Lower leg skin (tissue), 4 donors: ENCODE results near the gene SYNE2. TPM values are rescaled to one million over a fixed set of nuclear protein-coding genes. Genes with fewer than 3 reads are reported as not detected.

Source experiments
- DNase-seq, 2 donors: peaks; one replicate each; pipeline ENCODE4 v3.0.0-alpha.2; 2019; ENCODE audit warnings: low spot score in 2 of 2
- H3K4me3 ChIP-seq: fragments of 200-600 bp; sonication (generic); 2 replicates; pipeline ENCODE4 v1.5.1; 2017; ENCODE audit warnings: mild to moderate bottlenecking, low read depth; ENCODE audit not compliant: poor library complexity, severe bottlenecking
- CTCF ChIP-seq, 3 donors: fragments of 450-650 bp; IDR thresholded peaks; one replicate each; pipeline ENCODE4 v1.5.1; 2016; ENCODE audit warnings: antibody characterized with exemption in 3 of 3, mild to moderate bottlenecking in 3 of 3, moderate library complexity in 2 of 3
- POLR2A ChIP-seq, 2 donors: fragments of 450-650 bp; IDR thresholded peaks; one replicate each; pipeline ENCODE4 v1.6.1; 2016 to 2017; ENCODE audit warnings: antibody characterized with exemption in 2 of 2, mild to moderate bottlenecking in 1 of 2, moderate library complexity in 1 of 2
- WGBS, 2 donors: methylation state at CpG; one replicate each; pipeline ENCODE4 v1.1.5; 2018; 5-methylcytosine and 5-hydroxymethylcytosine counted together
- intact Hi-C: fragments of 100-400 bp; cut with DNase I; formaldehyde crosslinking; loops from one replicate; pipeline ENCODE4 v1.15.0; 2023; ENCODE audit warnings: low total_unique reads
- total RNA-seq, 4 donors: library from RNA; depleted of rRNA; stranded (reverse); fragments of >200 nt; gene quantifications; one replicate each; pipeline ENCODE4 v1.1.0, GENCODE V29; 2016

The SYNE2 gene
- total RNA-seq, 4 donors from 2014 or later, result 200 to 479 (median 232) TPM

GRCh38 chr14:64075613-64076005 is 222.8 kb downstream of the SYNE2 start:
- no peak overlapping the region for H3K4me3 ChIP-seq
- DNase-seq, result no peak
- intact Hi-C loops, result no loop called here
- 84 to 90% methylated on average over 1 of the region's 1 CpG for whole genome bisulfite sequencing, 2 donors
- no peak for TF ChIP-seq CTCF (IDR thresholded peaks at IDR 0.05)
- no peak for TF ChIP-seq POLR2A (IDR thresholded peaks at IDR 0.05)

DNA sequence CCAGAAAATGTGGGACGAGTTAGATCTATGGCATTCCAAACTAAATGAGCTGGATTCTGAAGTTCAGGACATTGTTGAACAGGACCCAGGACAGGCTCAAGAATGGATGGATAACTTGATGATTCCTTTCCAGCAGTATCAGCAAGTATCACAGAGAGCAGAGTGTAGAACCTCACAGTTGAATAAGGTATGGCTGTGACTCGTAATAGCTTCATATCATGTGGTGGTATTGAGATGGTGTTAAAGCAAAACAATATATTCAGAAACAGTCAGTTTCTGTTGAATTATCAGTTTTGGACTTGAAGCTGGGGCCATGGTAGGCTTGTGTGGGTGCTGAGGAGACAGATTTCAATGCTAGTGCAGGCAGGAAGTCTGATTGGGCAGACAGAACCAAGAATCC is 227.6 kb downstream of the SYNE2 start:
- 92 to 94% methylated on average over 2 of the region's 2 CpGs for WGBS, 2 donors
- TF ChIP-seq CTCF (IDR thresholded peaks at IDR 0.05), result no peak
- TF ChIP-seq POLR2A (IDR thresholded peaks at IDR 0.05), result no peak
- DNase-seq, result no peak
- intact Hi-C loops, result no loop called here
- H3K4me3 ChIP-seq, result no peak overlapping the region

GRCh38 chr14:64081174-64081746 is 228.5 kb downstream of the SYNE2 start:
- intact Hi-C loops, result no loop called here
- H3K4me3 ChIP-seq, result no peak overlapping the region
- 93 to 95% methylated on average over 3 of the region's 3 CpGs for WGBS, 2 donors
- no peak for TF ChIP-seq POLR2A (IDR thresholded peaks at IDR 0.05)
- TF ChIP-seq CTCF (IDR thresholded peaks at IDR 0.05), result no peak
- no peak for DNase-seq

- TF ChIP-seq POLR2A (IDR thresholded peaks at IDR 0.05) (no peak), CTCF (IDR thresholded peaks at IDR 0.05) (no peak)
- no peak overlapping the region for H3K4me3 ChIP-seq
- intact Hi-C loops, result no loop called here
- DNase-seq, result no peak
- 79 to 84% methylated on average over 7 of the region's 7 CpGs for WGBS, 2 donors
Observed at GRCh38 chr14:64082837-64083236, 230.0 kb downstream of the SYNE2 start.

DNA sequence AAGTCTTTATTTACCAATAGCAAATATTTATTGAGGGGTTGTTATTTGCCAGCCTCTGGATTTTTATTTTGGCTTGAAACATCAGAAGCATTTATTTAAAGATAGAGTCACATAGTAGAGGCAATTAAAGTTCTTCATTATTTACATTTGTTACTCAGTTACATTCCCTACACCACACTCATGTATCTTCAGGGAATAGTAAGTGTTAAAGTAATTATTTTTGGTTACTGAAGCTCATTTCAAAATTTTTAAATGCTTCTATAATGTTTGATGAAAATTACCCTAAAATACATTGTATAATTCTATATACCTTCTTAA is 235.8 kb downstream of the SYNE2 start:
- intact Hi-C loops, result no loop called here
- no peak for DNase-seq
- TF ChIP-seq CTCF (IDR thresholded peaks at IDR 0.05), result no peak
- TF ChIP-seq POLR2A (IDR thresholded peaks at IDR 0.05), result no peak
- no peak overlapping the region for H3K4me3 ChIP-seq

GRCh38 chr14:64089920-64090319 is 237.1 kb downstream of the SYNE2 start:
- TF ChIP-seq POLR2A (IDR thresholded peaks at IDR 0.05) (no peak), CTCF (IDR thresholded peaks at IDR 0.05) (no peak)
- DNase-seq, result no peak
- 84 to 86% methylated on average over 2 of the region's 2 CpGs for WGBS, 2 donors
- no peak overlapping the region for H3K4me3 ChIP-seq
- intact Hi-C loops, result no loop called here
